SU-DHL-6 (cell line): ENCODE results near the gene MED12L.

ENCODE experiments used
- H2AFZ ChIP-seq: fragments of 200-600 bp; sonication (generic); 2 replicates; pipeline ENCODE4 v1.6.1; 2014; ENCODE audit warnings: low read depth, mild to moderate bottlenecking, moderate library complexity, mixed read lengths, antibody characterized with exemption, low read length; ENCODE audit not compliant: severe bottlenecking
- H3F3A ChIP-seq: fragments of 200-600 bp; shearing (Covaris generic); 2 replicates; pipeline ENCODE4 v1.6.0; 2016; ENCODE audit warnings: antibody characterized with exemption, mild to moderate bottlenecking; ENCODE audit not compliant: insufficient read depth
- H3K27ac ChIP-seq: fragments of 200-600 bp; sonication (generic); 2 replicates; pipeline ENCODE4 v1.5.1; 2016; ENCODE audit warnings: low read depth, mild to moderate bottlenecking, low read length, moderate library complexity, mixed read lengths
- H3K27me3 ChIP-seq: fragments of 200-600 bp; sonication (generic), shearing (Covaris generic); 2 replicates; pipeline ENCODE4 v1.6.0; 2014; ENCODE audit warnings: mild to moderate bottlenecking, low read length
- H3K36me3 ChIP-seq: fragments of 200-600 bp; sonication (generic); 2 replicates; pipeline ENCODE4 v1.6.1; 2014; ENCODE audit warnings: mild to moderate bottlenecking, low read length, mixed read lengths
- H3K4me2 ChIP-seq: fragments of 300-600, 200-600 bp; shearing (Covaris generic), sonication (generic); 2 replicates; pipeline ENCODE4 v1.6.0; 2014; ENCODE audit warnings: low read length, low read depth, mild to moderate bottlenecking; ENCODE audit not compliant: poor library complexity, severe bottlenecking
- H3K4me3 ChIP-seq: fragments of 200-600 bp; sonication (generic); 2 replicates; pipeline ENCODE4 v1.5.1; 2014; ENCODE audit warnings: antibody characterized with exemption, low read length, mild to moderate bottlenecking, mixed read lengths; ENCODE audit not compliant: insufficient read depth, poor library complexity, severe bottlenecking
- H3K79me2 ChIP-seq: fragments of 200-600 bp; sonication (generic); 2 replicates; pipeline ENCODE4 v1.6.1; 2014; ENCODE audit warnings: mild to moderate bottlenecking, low read length, moderate library complexity; ENCODE audit not compliant: insufficient read depth
- H3K9ac ChIP-seq: fragments of 200-600 bp; sonication (generic); 2 replicates; pipeline ENCODE4 v1.7.0; 2014; ENCODE audit warnings: mild to moderate bottlenecking, low read length
- H3K9me2 ChIP-seq: fragments of 200-600 bp; sonication (generic); replicated peaks from 2 replicates; pipeline ENCODE4 v1.6.1; 2014; ENCODE audit warnings: low read length; ENCODE audit not compliant: insufficient read depth
- H3K9me3 ChIP-seq: fragments of 200-600 bp; sonication (generic); 2 replicates; pipeline ENCODE4 v1.6.1; 2014; ENCODE audit warnings: low read length, mixed read lengths; ENCODE audit not compliant: insufficient read depth
- H4K20me1 ChIP-seq: fragments of 200-600 bp; sonication (generic); 2 replicates; pipeline ENCODE4 v1.6.1; 2014; ENCODE audit warnings: low read depth, mild to moderate bottlenecking, antibody characterized with exemption, low read length, moderate library complexity, mixed read lengths
- CTCF ChIP-seq: fragments of 200-600 bp; sonication (generic); IDR thresholded peaks from one replicate; pipeline ENCODE4 v1.5.1; 2017; ENCODE audit warnings: antibody characterized with exemption, mild to moderate bottlenecking, low read length, moderate library complexity; ENCODE audit not compliant: insufficient read depth, poor library complexity, severe bottlenecking
- EZH2phosphoT487 ChIP-seq: fragments of 200-600 bp; sonication (generic), shearing (Covaris generic); conservative IDR thresholded peaks from 2 replicates; pipeline ENCODE4 v1.6.1; 2018; ENCODE audit warnings: mild to moderate bottlenecking, antibody characterized with exemption, low read length, moderate library complexity, mixed read lengths

The MED12L gene

GRCh38 chr3:151124476-151124875 is 39.0 kb downstream of the MED12L start:
- Histone ChIP-seq H3K9me3 (no peaks in the 10 kb centered on the region), H3K79me2 (no peaks in the 10 kb centered on the region), H3K4me2 (no peak overlapping the region), H3F3A (no peaks in the 10 kb centered on the region), H3K9ac (no peak overlapping the region), H3K36me3 (peaks cover 5% of the 10 kb centered on the region; the same call in 1 of the 2 replicates), H3K4me3 (no peak overlapping the region), H3K9me2 (no peaks in the 10 kb centered on the region), H3K27ac (no peak overlapping the region), H2AFZ (no peak overlapping the region), H3K27me3 (no peaks in the 10 kb centered on the region), H4K20me1 (no peaks in the 10 kb centered on the region)
- no peak for TF ChIP-seq EZH2phosphoT487

GRCh38 chr3:151130428-151130827 is 45.0 kb downstream of the MED12L start:
- Histone ChIP-seq H3K4me2 (no peak overlapping the region), H2AFZ (no peak overlapping the region)

GRCh38 chr3:151133175-151133574 is 47.7 kb downstream of the MED12L start:
- H2AFZ ChIP-seq = no peak overlapping the region
- no peak overlapping the region for H3K4me2 ChIP-seq
- TF ChIP-seq EZH2phosphoT487 (no peak), CTCF (no peak)
- H3K36me3 ChIP-seq = no peaks in the 10 kb centered on the region; the same call in 1 of the 2 replicates
- H3F3A ChIP-seq = no peaks in the 10 kb centered on the region
- H3K9me3 ChIP-seq = no peaks in the 10 kb centered on the region
- H4K20me1 ChIP-seq = no peaks in the 10 kb centered on the region
- no peaks in the 10 kb centered on the region for H3K27me3 ChIP-seq
- H3K4me3 ChIP-seq = no peak overlapping the region
- no peaks in the 10 kb centered on the region for H3K9me2 ChIP-seq
- H3K9ac ChIP-seq = no peak overlapping the region
- H3K27ac ChIP-seq = no peak overlapping the region
- H3K79me2 ChIP-seq = no peaks in the 10 kb centered on the region

More at GRCh38 chr3:151130428-151130827, 45.0 kb downstream of the MED12L start:
- Histone ChIP-seq H3K36me3 (peaks cover 5% of the 10 kb centered on the region; the same call in 1 of the 2 replicates), H3K4me3 (no peak overlapping the region), H3K9me3 (no peaks in the 10 kb centered on the region), H3K27ac (no peak overlapping the region), H3F3A (no peaks in the 10 kb centered on the region), H3K27me3 (no peaks in the 10 kb centered on the region), H3K9ac (no peak overlapping the region), H3K9me2 (no peaks in the 10 kb centered on the region), H3K79me2 (no peaks in the 10 kb centered on the region), H4K20me1 (no peaks in the 10 kb centered on the region)
- TF ChIP-seq EZH2phosphoT487 = no peak
- TF ChIP-seq CTCF = no peak

- TF ChIP-seq EZH2phosphoT487 = no peak
- no peak for TF ChIP-seq CTCF
- Histone ChIP-seq H3K9ac (no peak overlapping the region), H3K4me3 (no peak overlapping the region), H3K79me2 (no peaks in the 10 kb centered on the region), H3K9me2 (no peaks in the 10 kb centered on the region), H3K4me2 (no peak overlapping the region), H4K20me1 (no peaks in the 10 kb centered on the region), H3K27ac (no peak overlapping the region), H3K9me3 (no peaks in the 10 kb centered on the region), H3K36me3 (no peaks in the 10 kb centered on the region; the same call in 1 of the 2 replicates), H3F3A (no peaks in the 10 kb centered on the region), H2AFZ (no peak overlapping the region), H3K27me3 (no peaks in the 10 kb centered on the region)
Measured at GRCh38 chr3:151133917-151134450, 48.5 kb downstream of the MED12L start.
